Measurements from ENCODE around the gene TVP23A. TPM values are rescaled to one million over a fixed set of nuclear protein-coding genes. Genes with fewer than 3 reads are reported as not detected.

The TVP23A gene
- total RNA-seq, 2 experiments from 2014 or later = not detected

GRCh38 chr16:10849736-10850477, 31.3 kb upstream of the TVP23A start:
- H3K36me3 Mint-ChIP-seq (ENCODE audit: low read depth) = no peaks in the 10 kb centered on the region
- no peaks in the 10 kb centered on the region for H3K9me3 Mint-ChIP-seq
- H3K4me3 Mint-ChIP-seq = no peak overlapping the region
- H3K27me3 Mint-ChIP-seq = peaks cover 28% of the 10 kb centered on the region
- peaks cover 11% of the 10 kb centered on the region for H3K4me1 Mint-ChIP-seq
- no peak overlapping the region for H3K27ac Mint-ChIP-seq
- no peak for DNase-seq
- POLR2A ChIA-PET = no interaction called here
- CTCF ChIA-PET = interaction anchor here (0.6 to 0.7 kb wide), 2 partner anchors 27 to 767 kb away, joined by 4 to 6 read pairs; partner anchors contain the start of gene CIITA

DNA sequence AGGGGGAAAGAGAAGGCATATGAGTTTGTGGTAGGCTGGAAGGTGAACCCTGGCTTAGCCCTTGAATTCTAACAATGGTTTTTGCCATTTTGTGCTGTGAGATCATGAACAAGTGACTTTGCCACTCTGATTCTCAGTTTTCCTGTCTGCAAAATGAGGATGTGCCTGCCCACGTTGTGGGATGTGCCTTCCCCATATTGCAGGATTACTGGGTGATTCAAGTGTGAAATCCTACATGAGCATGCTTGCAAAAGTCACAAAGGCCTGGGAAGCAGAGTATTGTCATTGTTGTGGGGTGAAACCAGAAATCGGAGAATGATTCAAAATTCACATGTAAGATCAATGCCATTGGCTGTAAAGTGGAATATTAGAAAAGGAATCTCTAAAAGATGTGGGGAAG, 28.6 kb upstream of the TVP23A start:
- H3K36me3 Mint-ChIP-seq (ENCODE audit: low read depth) = no peaks in the 10 kb centered on the region
- ChIA-PET POLR2A (no interaction called here), CTCF (interaction anchor here (0.5 kb wide), 1 partner anchor 237 kb away, joined by 3 read pairs; no protein-coding TSS in a partner anchor)
- no peak overlapping the region for H3K27ac Mint-ChIP-seq
- H3K27me3 Mint-ChIP-seq = peaks cover 28% of the 10 kb centered on the region
- no peak for DNase-seq
- no peaks in the 10 kb centered on the region for H3K9me3 Mint-ChIP-seq
- peaks cover under 1% of the 10 kb centered on the region for H3K4me1 Mint-ChIP-seq
- H3K4me3 Mint-ChIP-seq = no peak overlapping the region

- Mint-ChIP-seq H3K4me1 (no peaks in the 10 kb centered on the region), H3K4me3 (no peak overlapping the region), H3K36me3 (ENCODE audit: low read depth) (no peaks in the 10 kb centered on the region), H3K27ac (no peak overlapping the region), H3K9me3 (no peaks in the 10 kb centered on the region), H3K27me3 (peaks cover 31% of the 10 kb centered on the region)
- no peak for DNase-seq
- ChIA-PET CTCF (no interaction called here), POLR2A (no interaction called here)
These were observed 27.8 kb upstream of the TVP23A start for GRCh38 chr16:10846213-10846998.

DNA sequence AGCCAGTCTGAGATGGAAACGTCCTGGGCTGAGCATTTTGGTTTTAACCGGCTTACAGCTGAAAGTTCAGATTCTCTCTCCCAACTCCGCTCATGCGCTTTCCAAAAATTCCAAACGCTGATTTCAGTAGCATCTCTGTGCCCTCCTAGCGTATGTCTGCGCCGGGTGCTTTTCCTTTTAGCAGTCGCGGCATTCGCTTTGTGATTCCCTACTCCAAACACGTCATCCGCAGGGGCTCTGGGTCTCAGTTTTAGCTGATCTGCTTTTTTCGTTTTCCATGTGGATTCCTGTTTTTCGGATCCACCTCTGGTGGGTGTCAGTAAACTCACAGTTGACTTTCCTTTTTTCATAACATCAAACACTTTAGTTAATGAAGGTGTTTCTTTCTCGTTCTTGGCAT, 22.1 kb upstream of the TVP23A start:
- ChIA-PET POLR2A (interaction anchor here (0.7 kb wide), 1 partner anchor 62 kb away, joined by 4 read pairs; no protein-coding TSS in a partner anchor), CTCF (no interaction called here)
- Mint-ChIP-seq H3K4me3 (no peak overlapping the region), H3K4me1 (no peaks in the 10 kb centered on the region), H3K27ac (no peak overlapping the region), H3K36me3 (ENCODE audit: low read depth) (no peaks in the 10 kb centered on the region), H3K9me3 (no peaks in the 10 kb centered on the region), H3K27me3 (peaks cover 25% of the 10 kb centered on the region)
- DNase-seq = no peak

GRCh38 chr16:10839279-10839666, 20.7 kb upstream of the TVP23A start:
- no peaks in the 10 kb centered on the region for H3K36me3 Mint-ChIP-seq (ENCODE audit: low read depth)
- H3K4me3 Mint-ChIP-seq = no peak overlapping the region
- H3K9me3 Mint-ChIP-seq = no peaks in the 10 kb centered on the region
- H3K27ac Mint-ChIP-seq = no peak overlapping the region
- H3K27me3 Mint-ChIP-seq = peaks cover 20% of the 10 kb centered on the region
- CTCF ChIA-PET = no interaction called here
- POLR2A ChIA-PET = no interaction called here
- H3K4me1 Mint-ChIP-seq = no peaks in the 10 kb centered on the region
- DNase-seq = no peak

GRCh38 chr16:10838621-10839278, 20.2 kb upstream of the TVP23A start:
- Mint-ChIP-seq H3K36me3 (ENCODE audit: low read depth) (no peaks in the 10 kb centered on the region), H3K4me1 (no peaks in the 10 kb centered on the region), H3K4me3 (no peak overlapping the region), H3K27ac (no peak overlapping the region), H3K9me3 (no peaks in the 10 kb centered on the region), H3K27me3 (peaks cover 24% of the 10 kb centered on the region)
- CTCF ChIA-PET = interaction anchor here (1.5 kb wide), 1 partner anchor 18 kb away, joined by 8 read pairs; no protein-coding TSS in a partner anchor
- no peak for DNase-seq
- POLR2A ChIA-PET = no interaction called here

- H3K4me3 Mint-ChIP-seq = no peak overlapping the region
- H3K27me3 Mint-ChIP-seq = peaks cover 20% of the 10 kb centered on the region
- no peak overlapping the region for H3K27ac Mint-ChIP-seq
- no peaks in the 10 kb centered on the region for H3K36me3 Mint-ChIP-seq (ENCODE audit: low read depth)
- CTCF ChIA-PET = interaction anchor here (1.4 kb wide), 1 partner anchor 85 kb away, joined by 3 read pairs; no protein-coding TSS in a partner anchor
- no peaks in the 10 kb centered on the region for H3K9me3 Mint-ChIP-seq
- no peak for DNase-seq
- no peaks in the 10 kb centered on the region for H3K4me1 Mint-ChIP-seq
- POLR2A ChIA-PET = no interaction called here
These were observed 17.7 kb upstream of the TVP23A start for GRCh38 chr16:10836174-10836853.

GRCh38 chr16:10835281-10835931, 16.8 kb upstream of the TVP23A start:
- ChIA-PET POLR2A (interaction anchor here (0.5 kb wide), 1 partner anchor 98 kb away, joined by 6 read pairs; no protein-coding TSS in a partner anchor), CTCF (interaction anchor here (2.4 kb wide), 1 partner anchor 14 kb away, joined by 7 read pairs; no protein-coding TSS in a partner anchor)
- DNase-seq = peak; percentile 7
- Mint-ChIP-seq H3K4me1 (no peaks in the 10 kb centered on the region), H3K27me3 (peaks cover 13% of the 10 kb centered on the region), H3K27ac (no peak overlapping the region), H3K9me3 (no peaks in the 10 kb centered on the region), H3K36me3 (ENCODE audit: low read depth) (no peaks in the 10 kb centered on the region), H3K4me3 (no peak overlapping the region)

DNA sequence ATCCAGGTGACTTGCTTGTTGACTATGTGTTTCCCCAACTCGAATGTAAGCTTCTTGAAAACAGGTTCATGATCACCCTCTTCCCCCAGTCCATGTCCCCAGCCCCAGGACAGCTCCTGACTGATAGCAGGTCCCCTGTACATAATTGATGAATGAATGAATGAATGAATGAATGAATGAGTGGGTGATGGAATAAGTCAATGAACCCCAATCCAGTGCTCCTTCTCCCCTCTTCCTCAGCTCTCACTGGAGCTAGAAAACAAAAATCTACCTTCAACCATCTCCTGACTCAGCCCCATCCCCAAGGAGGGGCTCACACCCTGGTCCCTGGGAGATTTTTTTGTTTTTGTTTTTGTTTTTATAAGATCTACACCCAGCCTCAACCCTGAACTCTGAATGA, 16.2 kb upstream of the TVP23A start:
- Mint-ChIP-seq H3K36me3 (ENCODE audit: low read depth) (no peaks in the 10 kb centered on the region), H3K27ac (no peak overlapping the region), H3K4me3 (no peak overlapping the region), H3K27me3 (peaks cover 16% of the 10 kb centered on the region), H3K9me3 (no peaks in the 10 kb centered on the region), H3K4me1 (no peaks in the 10 kb centered on the region)
- POLR2A ChIA-PET = no interaction called here
- CTCF ChIA-PET = interaction anchor here (2.4 kb wide), 1 partner anchor 14 kb away, joined by 7 read pairs; no protein-coding TSS in a partner anchor
- DNase-seq = no peak

GRCh38 chr16:10834130-10834529, 15.5 kb upstream of the TVP23A start:
- Mint-ChIP-seq H3K36me3 (ENCODE audit: low read depth) (no peaks in the 10 kb centered on the region), H3K27me3 (peaks cover 19% of the 10 kb centered on the region), H3K4me3 (no peak overlapping the region), H3K4me1 (no peaks in the 10 kb centered on the region), H3K27ac (no peak overlapping the region), H3K9me3 (no peaks in the 10 kb centered on the region)
- ChIA-PET CTCF (interaction anchor here (0.6 to 2.4 kb wide), 2 partner anchors 13 to 97 kb away, joined by 3 to 7 read pairs; no protein-coding TSS in a partner anchor), POLR2A (no interaction called here)
- DNase-seq = no peak

- no peaks in the 10 kb centered on the region for H3K36me3 Mint-ChIP-seq (ENCODE audit: low read depth)
- H3K4me3 Mint-ChIP-seq = no peak overlapping the region
- no peak overlapping the region for H3K27ac Mint-ChIP-seq
- peaks cover 21% of the 10 kb centered on the region for H3K27me3 Mint-ChIP-seq
- H3K4me1 Mint-ChIP-seq = no peaks in the 10 kb centered on the region
- ChIA-PET CTCF (interaction anchor here (2.4 kb wide), 1 partner anchor 12 kb away, joined by 7 read pairs; no protein-coding TSS in a partner anchor), POLR2A (no interaction called here)
- H3K9me3 Mint-ChIP-seq = no peaks in the 10 kb centered on the region
- DNase-seq = no peak
These were observed 14.7 kb upstream of the TVP23A start for GRCh38 chr16:10833271-10833670.

All from activated CD4-positive, alpha-beta T cell treated with anti-CD3 and anti-CD28 coated beads, Interleukin-2, amount 10 ng/mL, durations not matched to agents 7 days and 5 days (primary cell).